MM.1S (cell line): ENCODE data around the gene CFB.

Experiments used
- CTCF ChIP-seq: fragments of 300-600 bp; sonication (generic); IDR thresholded peaks from 2 replicates; pipeline ENCODE4 v1.5.1; 2016; ENCODE audit warnings: antibody characterized with exemption, low read length, mixed read lengths
- EZH2 ChIP-seq: fragments of 300-600 bp; sonication (generic); optimal IDR thresholded peaks from 2 replicates; pipeline ENCODE3; 2017; ENCODE audit warnings: low read depth, mild to moderate bottlenecking, antibody characterized with exemption, low read length, mixed read lengths
- EZH2phosphoT487 ChIP-seq: fragments of 300-600 bp; sonication (generic); IDR thresholded peaks from 2 replicates; pipeline ENCODE4 v1.6.1; 2018; ENCODE audit warnings: antibody characterized with exemption, low read length

GRCh38 chr6:31899882-31900722 is 45.8 kb upstream of the CFB start:
- no peak for TF ChIP-seq CTCF
- TF ChIP-seq EZH2 = no peak
- no peak for TF ChIP-seq EZH2phosphoT487
